ENCODE measurements around the gene TCTN1.

DNA sequence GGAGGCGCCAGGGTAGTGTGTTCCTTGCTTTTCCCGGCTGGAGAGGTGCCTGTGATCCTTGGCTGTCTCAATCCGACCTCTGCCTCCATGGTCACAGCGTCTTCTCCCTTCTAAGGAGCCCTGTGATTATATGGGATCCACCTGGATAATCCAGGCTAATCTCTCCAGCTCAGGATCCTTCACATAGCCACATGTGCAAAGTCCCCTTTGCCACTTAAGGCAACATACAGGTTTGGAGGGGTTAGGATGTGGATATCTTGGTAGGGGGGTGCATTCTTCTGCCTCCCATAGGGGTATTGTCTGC is 76.2 kb downstream of the TCTN1 start:
- TF ChIP-seq, protein P1, sequence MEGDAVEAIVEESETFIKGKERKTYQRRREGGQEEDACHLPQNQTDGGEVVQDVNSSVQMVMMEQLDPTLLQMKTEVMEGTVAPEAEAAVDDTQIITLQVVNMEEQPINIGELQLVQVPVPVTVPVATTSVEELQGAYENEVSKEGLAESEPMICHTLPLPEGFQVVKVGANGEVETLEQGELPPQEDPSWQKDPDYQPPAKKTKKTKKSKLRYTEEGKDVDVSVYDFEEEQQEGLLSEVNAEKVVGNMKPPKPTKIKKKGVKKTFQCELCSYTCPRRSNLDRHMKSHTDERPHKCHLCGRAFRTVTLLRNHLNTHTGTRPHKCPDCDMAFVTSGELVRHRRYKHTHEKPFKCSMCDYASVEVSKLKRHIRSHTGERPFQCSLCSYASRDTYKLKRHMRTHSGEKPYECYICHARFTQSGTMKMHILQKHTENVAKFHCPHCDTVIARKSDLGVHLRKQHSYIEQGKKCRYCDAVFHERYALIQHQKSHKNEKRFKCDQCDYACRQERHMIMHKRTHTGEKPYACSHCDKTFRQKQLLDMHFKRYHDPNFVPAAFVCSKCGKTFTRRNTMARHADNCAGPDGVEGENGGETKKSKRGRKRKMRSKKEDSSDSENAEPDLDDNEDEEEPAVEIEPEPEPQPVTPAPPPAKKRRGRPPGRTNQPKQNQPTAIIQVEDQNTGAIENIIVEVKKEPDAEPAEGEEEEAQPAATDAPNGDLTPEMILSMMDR (IDR thresholded peaks at IDR 0.05): no peak
- TF ChIP-seq POLR2AphosphoS5 (IDR thresholded peaks at IDR 0.05; ENCODE audit: insufficient read depth in 1 of 2, low read depth in 1 of 2) (no peak), POLR2A (IDR thresholded peaks at IDR 0.05) (no peak)

All from vagina (tissue), 2 donors.